Stimulated activated CD4-positive, alpha-beta T cell treated with anti-CD3 and anti-CD28 coated beads, Interleukin-2, amount 100 ng/mL, for 24 hours (primary cell): ENCODE results near the gene RABAC1.

Experiments
- DNase-seq, 2 donors: peaks; one replicate each; pipeline ENCODE4 v3.0.0-alpha.2; 2020

Gene RABAC1

GRCh38 chr19:41913538-41914423 is 45.3 kb downstream of the RABAC1 start:
- DNase-seq = no peak

GRCh38 chr19:41912899-41913537 is 46.1 kb downstream of the RABAC1 start:
- DNase-seq = no peak

- DNase-seq = no peak
Observed at GRCh38 chr19:41911889-41912731, 47.0 kb downstream of the RABAC1 start.

GRCh38 chr19:41910992-41911888 is 47.9 kb downstream of the RABAC1 start:
- DNase-seq = no peak

- no peak for DNase-seq
Observed at GRCh38 chr19:41910240-41910991, 48.7 kb downstream of the RABAC1 start.

- no peak for DNase-seq
Observed at GRCh38 chr19:41909706-41910105, 49.4 kb downstream of the RABAC1 start.

- DNase-seq = no peak
Observed at GRCh38 chr19:41908724-41909464, 50.2 kb downstream of the RABAC1 start.

GRCh38 chr19:41907994-41908615 is 51.0 kb downstream of the RABAC1 start:
- DNase-seq = no peak

GRCh38 chr19:41906916-41907680 is 52.0 kb downstream of the RABAC1 start:
- no peak for DNase-seq
